Testis (tissue), 2 donors: ENCODE results near the gene AQP9.

Source experiments
- CTCF ChIP-seq, 3 experiments: fragments of 450-650 bp in 2 of 3; fragments of 200-600 bp in 1 of 3; sonication (generic) in 1 of 3; IDR thresholded peaks; one replicate each; pipeline ENCODE4 v1.5.1; 2016 to 2019; ENCODE audit warnings: antibody characterized with exemption in 3 of 3, mild to moderate bottlenecking in 2 of 3, moderate library complexity in 1 of 3
- POLR2A ChIP-seq: fragments of 450-650 bp; IDR thresholded peaks from one replicate; pipeline ENCODE4 v1.6.1; 2017; ENCODE audit warnings: antibody characterized with exemption, mild to moderate bottlenecking, moderate library complexity

- TF ChIP-seq CTCF (IDR thresholded peaks at IDR 0.05), result no peak
- TF ChIP-seq POLR2A, result no peak
Observed at GRCh38 chr15:58200739-58201138, 62.6 kb downstream of the AQP9 start.
